HCT116 (cell line): Measurements from ENCODE around the gene FLT3. TPM values are rescaled to one million over a fixed set of nuclear protein-coding genes. Genes with fewer than 3 reads are reported as not detected.

Experiments
- ATAC-seq: fragments of 200-7000 bp; cut with Tn5 transposase; 2 replicates; pipeline ENCODE4 v1.9.1; 2020; ENCODE audit warnings: mild to moderate bottlenecking, moderate library complexity
- BruUV-seq: library from RNA; stranded (reverse); fragments of 400-500 nt; replicated peaks from 2 replicates; lab custom pipeline; 2021; lab: Mats Ljungman, UMichigan
- CTCF ChIA-PET: fragments of 300-600 bp; sonication (Branson Sonifier 250); formaldehyde crosslinking; loops from one replicate; lab custom pipeline; 2021; ENCODE audit warnings: antibody characterized with exemption; lab: Charles Lee
- POLR2A ChIA-PET: fragments of 300-600, 350-600 bp; sonication (Branson Sonifier 250); formaldehyde crosslinking; loops from one replicate; lab custom pipeline; 2021; ENCODE audit warnings: antibody characterized with exemption; lab: Charles Lee
- RAD21 ChIA-PET, 2 experiments: fragments of 300-600 bp; sonication (Branson Sonifier 250); formaldehyde crosslinking; loops; one replicate each; lab custom pipeline; 2023; ENCODE audit warnings: low total read pairs in 2 of 2; ENCODE audit not compliant: uncharacterized antibody in 2 of 2, unreplicated experiment in 2 of 2, low non-redundant PET in 1 of 2; lab: Charles Lee
- DNase-seq: peaks from one replicate; pipeline ENCODE4 v3.0.0-alpha.2; 2010; ENCODE audit warnings: low read depth, low spot score
- H2AFZ ChIP-seq: fragments of 200-600 bp; shearing (Covaris generic), sonication (generic); 2 replicates; pipeline ENCODE4 v1.6.1; 2017; ENCODE audit warnings: low read depth, mixed run types, mixed read lengths, antibody characterized with exemption, low read length; ENCODE audit not compliant: poor library complexity, severe bottlenecking
- H3K27ac ChIP-seq: 2 replicates; pipeline ENCODE4 v1.5.1; 2012; ENCODE audit warnings: low read depth, low read length
- H3K27me3 ChIP-seq: fragments of 200-600 bp; sonication (generic); 2 replicates; pipeline ENCODE4 v1.6.1; 2016; ENCODE audit warnings: mixed run types, low read length, mixed read lengths; ENCODE audit not compliant: insufficient read depth
- H3K36me3 ChIP-seq, 2 experiments: fragments of 200-500 bp in 1 of 2; fragments of 200-600 bp in 1 of 2; sonication (Bioruptor generic) in 1 of 2; sonication (generic) in 1 of 2; 2 replicates each; pipeline versions ENCODE4 v1.5.1 to v1.6.1; 2014 to 2016; ENCODE audit warnings: low read length in 2 of 2, inconsistent platforms in 1 of 2, mixed read lengths in 1 of 2, mixed run types in 1 of 2; ENCODE audit not compliant: insufficient read depth in 2 of 2, control insufficient read depth in 1 of 2
- H3K4me1 ChIP-seq, 2 experiments: fragments of 200-600 bp in 1 of 2; sonication (generic) in 1 of 2; 2 replicates each; pipeline versions ENCODE4 v1.5.1 to v1.6.1; 2012 to 2017; ENCODE audit warnings: low read length in 2 of 2, inconsistent platforms in 1 of 2, mild to moderate bottlenecking in 1 of 2, mixed read lengths in 1 of 2, mixed run types in 1 of 2, moderate library complexity in 1 of 2; ENCODE audit not compliant: insufficient read depth in 2 of 2, control insufficient read depth in 1 of 2
- H3K4me2 ChIP-seq: fragments of 200-600 bp; sonication (generic); 2 replicates; pipeline ENCODE4 v1.6.1; 2017; ENCODE audit warnings: mixed run types, low read length, mixed read lengths
- H3K4me3 ChIP-seq, 2 experiments: fragments of 200-600 bp in 1 of 2; sonication (generic) in 1 of 2; replicated peaks in 1 of 2; 2 replicates each; pipeline ENCODE4 v1.5.1; 2011 to 2016; ENCODE audit warnings: low read length in 2 of 2, control low read depth in 1 of 2, low read depth in 1 of 2, mild to moderate bottlenecking in 1 of 2, mixed read lengths in 1 of 2, mixed run types in 1 of 2
- H3K79me2 ChIP-seq: fragments of 200-600 bp; sonication (generic); 2 replicates; pipeline ENCODE4 v1.6.1; 2017; ENCODE audit warnings: mild to moderate bottlenecking, mixed run types, low read length, moderate library complexity, mixed read lengths; ENCODE audit not compliant: insufficient read depth
- H3K9ac ChIP-seq: fragments of 200-600 bp; sonication (generic); 2 replicates; pipeline ENCODE4 v1.6.1; 2016; ENCODE audit warnings: low read length, mixed read lengths
- H3K9me2 ChIP-seq: fragments of 200-600 bp; sonication (generic), shearing (Covaris generic); 2 replicates; pipeline ENCODE4 v1.6.1; 2017; ENCODE audit warnings: mixed run types, mild to moderate bottlenecking, moderate library complexity; ENCODE audit not compliant: insufficient read depth
- H3K9me3 ChIP-seq, 2 experiments: fragments of 200-500 bp in 1 of 2; fragments of 200-600 bp in 1 of 2; sonication (Bioruptor generic) in 1 of 2; sonication (generic) in 1 of 2; 2 replicates each; pipeline ENCODE4 v1.6.1; 2014 to 2017; ENCODE audit warnings: low read length in 2 of 2, mixed read lengths in 2 of 2, inconsistent platforms in 1 of 2, low read depth in 1 of 2, mild to moderate bottlenecking in 1 of 2, mixed run types in 1 of 2, moderate library complexity in 1 of 2; ENCODE audit not compliant: control insufficient read depth in 1 of 2, insufficient read depth in 1 of 2
- H4K20me1 ChIP-seq: fragments of 200-600 bp; sonication (generic), shearing (Covaris generic); 2 replicates; pipeline ENCODE4 v1.6.1; 2017; ENCODE audit warnings: mixed run types, mild to moderate bottlenecking, moderate library complexity; ENCODE audit not compliant: insufficient read depth
- ATF3 ChIP-seq: IDR thresholded peaks from 2 replicates; pipeline ENCODE4 v1.6.1; 2012
- CEBPB ChIP-seq: IDR thresholded peaks from 2 replicates; pipeline ENCODE4 v1.6.1; 2012; ENCODE audit warnings: low read depth
- EGR1 ChIP-seq: IDR thresholded peaks from 2 replicates; pipeline ENCODE4 v1.6.1; 2012; ENCODE audit warnings: low read depth
- FOSL1 ChIP-seq: IDR thresholded peaks from 2 replicates; pipeline ENCODE4 v1.6.1; 2012; ENCODE audit warnings: low read depth
- JUND ChIP-seq: IDR thresholded peaks from 2 replicates; pipeline ENCODE4 v1.6.1; 2012
- POLR2AphosphoS5 ChIP-seq: IDR thresholded peaks from 2 replicates; pipeline ENCODE4 v1.6.1; 2011; ENCODE audit warnings: mild to moderate bottlenecking, low read depth, low read length, moderate library complexity
- RAD21 ChIP-seq: IDR thresholded peaks from 2 replicates; pipeline ENCODE4 v1.6.1; 2012; ENCODE audit warnings: low read depth, mild to moderate bottlenecking
- SIN3A ChIP-seq: IDR thresholded peaks from 2 replicates; pipeline ENCODE4 v1.6.1; 2012; ENCODE audit warnings: low read depth
- TCF7L2 ChIP-seq: IDR thresholded peaks from 2 replicates; pipeline ENCODE4 v1.7.0; 2011; ENCODE audit warnings: borderline replicate concordance, inconsistent platforms; ENCODE audit not compliant: insufficient read depth, insufficient read length; ENCODE audit errors: extremely low read depth
- ZNF274 ChIP-seq: fragments of 200-500 bp; sonication (Bioruptor generic); IDR thresholded peaks from 2 replicates; pipeline ENCODE4 v1.6.1; 2014; ENCODE audit warnings: mild to moderate bottlenecking, low read depth, low read length, inconsistent platforms
- intact Hi-C: fragments of 100-400 bp; cut with micrococcal nuclease; formaldehyde crosslinking; loops from 2 replicates; pipeline ENCODE4 v1.10.0; 2022
- total RNA-seq: library from RNA; stranded (reverse); gene quantifications from one replicate; pipeline ENCODE4 v1.2.1, GENCODE V29; 2021; ENCODE audit not compliant: unreplicated experiment
- TF ChIP-seq, protein P1 (sequence below), 3 experiments: fragments of 200-600 bp in 1 of 3; sonication (generic) in 1 of 3; IDR thresholded peaks in 2 of 3; conservative IDR thresholded peaks in 1 of 3; 2 replicates each; pipeline ENCODE4 v1.5.1; 2012 to 2017; ENCODE audit warnings: low read depth in 2 of 3, low read length in 2 of 3, antibody characterized with exemption in 1 of 3, borderline replicate concordance in 1 of 3, control low read depth in 1 of 3, mild to moderate bottlenecking in 1 of 3, mixed read lengths in 1 of 3, mixed run types in 1 of 3, moderate library complexity in 1 of 3; ENCODE audit not compliant: insufficient read depth in 1 of 3

Gene FLT3
- total RNA-seq, 1 experiment from 2014 or later = 0.17 TPM

- no peak overlapping the region for H3K27ac ChIP-seq
- H3K4me1 ChIP-seq = no peaks in the 10 kb centered on the region
- ChIA-PET RAD21 (no interaction called here), CTCF (no interaction called here), POLR2A (no interaction called here)
- H3K4me3 ChIP-seq = no peak overlapping the region
- DNase-seq = no peak
- intact Hi-C loops = no loop called here
- ATAC-seq = no peak
- H3K9ac ChIP-seq = no peak overlapping the region
- H3K9me2 ChIP-seq = no peaks in the 10 kb centered on the region
- no TSS peak for BruUV-seq
- H3K27me3 ChIP-seq = no peaks in the 10 kb centered on the region
- no peak overlapping the region for H3K4me2 ChIP-seq
- no peaks in the 10 kb centered on the region for H3K36me3 ChIP-seq
- no peaks in the 10 kb centered on the region for H3K9me3 ChIP-seq
- no peaks in the 10 kb centered on the region for H4K20me1 ChIP-seq
- H3K79me2 ChIP-seq = no peaks in the 10 kb centered on the region
- H2AFZ ChIP-seq = no peak overlapping the region
- TF ChIP-seq JUND (no peak), EGR1 (no peak), POLR2AphosphoS5 (no peak), FOSL1 (no peak), SIN3A (no peak), ZNF274 (no peak), RAD21 (no peak), TCF7L2 (no peak), CEBPB (no peak), ATF3 (no peak)
- TF ChIP-seq, protein P1, sequence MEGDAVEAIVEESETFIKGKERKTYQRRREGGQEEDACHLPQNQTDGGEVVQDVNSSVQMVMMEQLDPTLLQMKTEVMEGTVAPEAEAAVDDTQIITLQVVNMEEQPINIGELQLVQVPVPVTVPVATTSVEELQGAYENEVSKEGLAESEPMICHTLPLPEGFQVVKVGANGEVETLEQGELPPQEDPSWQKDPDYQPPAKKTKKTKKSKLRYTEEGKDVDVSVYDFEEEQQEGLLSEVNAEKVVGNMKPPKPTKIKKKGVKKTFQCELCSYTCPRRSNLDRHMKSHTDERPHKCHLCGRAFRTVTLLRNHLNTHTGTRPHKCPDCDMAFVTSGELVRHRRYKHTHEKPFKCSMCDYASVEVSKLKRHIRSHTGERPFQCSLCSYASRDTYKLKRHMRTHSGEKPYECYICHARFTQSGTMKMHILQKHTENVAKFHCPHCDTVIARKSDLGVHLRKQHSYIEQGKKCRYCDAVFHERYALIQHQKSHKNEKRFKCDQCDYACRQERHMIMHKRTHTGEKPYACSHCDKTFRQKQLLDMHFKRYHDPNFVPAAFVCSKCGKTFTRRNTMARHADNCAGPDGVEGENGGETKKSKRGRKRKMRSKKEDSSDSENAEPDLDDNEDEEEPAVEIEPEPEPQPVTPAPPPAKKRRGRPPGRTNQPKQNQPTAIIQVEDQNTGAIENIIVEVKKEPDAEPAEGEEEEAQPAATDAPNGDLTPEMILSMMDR (IDR thresholded peaks at IDR 0.05 in 2 of 3, conservative IDR thresholded peaks at IDR 0.05 in 1 of 3; ENCODE audit: borderline replicate concordance in 1 of 3, insufficient read depth in 1 of 3, low read depth in 2 of 3, low read length in 2 of 3) = no peak
Measured at GRCh38 chr13:28049215-28049614, 51.2 kb downstream of the FLT3 start.
